ENCODE data around the gene RNF220.

The RNF220 gene

GRCh38 chr1:44436401-44437106 is 31.5 kb downstream of the RNF220 start:
- no peak for DNase-seq

GRCh38 chr1:44437107-44437716 is 32.2 kb downstream of the RNF220 start:
- no peak for DNase-seq

GRCh38 chr1:44442791-44443190 is 37.7 kb downstream of the RNF220 start:
- no peak for DNase-seq

GRCh38 chr1:44447051-44447810 is 42.2 kb downstream of the RNF220 start:
- DNase-seq = no peak

GRCh38 chr1:44453798-44454349 is 48.8 kb downstream of the RNF220 start:
- no peak for DNase-seq

GRCh38 chr1:44454704-44455103 is 49.6 kb downstream of the RNF220 start:
- DNase-seq = no peak

- DNase-seq = no peak
Measured at GRCh38 chr1:44460107-44460882, 55.2 kb downstream of the RNF220 start.

GRCh38 chr1:44464361-44464760 is 59.3 kb downstream of the RNF220 start:
- no peak for DNase-seq

- no peak for DNase-seq
Measured at GRCh38 chr1:44467566-44467965, 62.5 kb downstream of the RNF220 start.

GRCh38 chr1:44471911-44472453 is 66.9 kb downstream of the RNF220 start:
- DNase-seq = no peak

GRCh38 chr1:44472620-44473525 is 67.8 kb downstream of the RNF220 start:
- DNase-seq = no peak

- DNase-seq = no peak
Measured at GRCh38 chr1:44476891-44477290, 71.8 kb downstream of the RNF220 start.

GRCh38 chr1:44481701-44482100 is 76.6 kb downstream of the RNF220 start:
- no peak for DNase-seq

GRCh38 chr1:44483089-44483874 is 78.2 kb downstream of the RNF220 start:
- no peak for DNase-seq

GRCh38 chr1:44484155-44484688 is 79.2 kb downstream of the RNF220 start:
- no peak for DNase-seq

GRCh38 chr1:44485229-44485933 is 80.3 kb downstream of the RNF220 start:
- no peak for DNase-seq

GRCh38 chr1:44485934-44486460 is 80.9 kb downstream of the RNF220 start:
- DNase-seq = no peak

- DNase-seq = no peak
Measured at GRCh38 chr1:44489481-44489880, 84.4 kb downstream of the RNF220 start.

- no peak for DNase-seq
Measured at GRCh38 chr1:44496541-44497171, 91.6 kb downstream of the RNF220 start.

All from midbrain (tissue), 1 donor.